Left renal pelvis (tissue), 4 donors: ENCODE measurements around the gene IFT74. TPM values are rescaled to one million over a fixed set of nuclear protein-coding genes. Genes with fewer than 3 reads are reported as not detected.
A peak's percentile ranks its signal among the peaks of the same experiment; 100 is the strongest.

Source experiments
- DNase-seq, 4 donors: peaks; one replicate each; pipeline ENCODE4 v3.0.0-alpha.2; 2013; ENCODE audit warnings: low read depth in 4 of 4, low spot score in 3 of 4
- polyA plus RNA-seq, 4 donors: library from polyadenylated mRNA; unstranded; fragments of 120-200 nt; gene quantifications; one replicate each; pipeline ENCODE4 v1.2.1, GENCODE V29; 2013; ENCODE audit not compliant: insufficient read length in 4 of 4

The IFT74 gene
- polyA plus RNA-seq, 4 donors = 24.0 to 50.1 (median 41.7) TPM

DNA sequence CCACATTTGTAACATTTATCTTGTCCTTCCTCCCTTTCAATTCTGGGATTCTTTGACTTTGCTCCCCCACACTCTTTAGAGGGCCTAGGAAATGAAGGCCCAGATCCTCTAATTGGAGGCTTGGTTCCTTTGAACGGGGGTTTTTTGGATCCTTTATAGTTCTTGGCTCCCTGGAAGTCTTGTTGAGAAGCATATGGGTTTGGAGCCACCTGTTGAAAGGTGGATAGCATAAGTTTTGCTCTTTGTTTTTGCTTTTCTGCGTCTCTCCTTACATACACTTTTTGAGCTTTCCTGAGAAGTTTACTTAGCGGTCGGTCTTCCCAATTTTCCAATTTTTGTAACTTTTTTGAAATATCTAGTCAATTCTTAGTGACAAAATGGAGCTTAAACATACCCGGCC lies 17.8 kb downstream of the IFT74 start:
- DNase-seq = no peak

- no peak for DNase-seq
These were observed 18.7 kb downstream of the IFT74 start for GRCh38 chr9:26974927-26975326.

DNA sequence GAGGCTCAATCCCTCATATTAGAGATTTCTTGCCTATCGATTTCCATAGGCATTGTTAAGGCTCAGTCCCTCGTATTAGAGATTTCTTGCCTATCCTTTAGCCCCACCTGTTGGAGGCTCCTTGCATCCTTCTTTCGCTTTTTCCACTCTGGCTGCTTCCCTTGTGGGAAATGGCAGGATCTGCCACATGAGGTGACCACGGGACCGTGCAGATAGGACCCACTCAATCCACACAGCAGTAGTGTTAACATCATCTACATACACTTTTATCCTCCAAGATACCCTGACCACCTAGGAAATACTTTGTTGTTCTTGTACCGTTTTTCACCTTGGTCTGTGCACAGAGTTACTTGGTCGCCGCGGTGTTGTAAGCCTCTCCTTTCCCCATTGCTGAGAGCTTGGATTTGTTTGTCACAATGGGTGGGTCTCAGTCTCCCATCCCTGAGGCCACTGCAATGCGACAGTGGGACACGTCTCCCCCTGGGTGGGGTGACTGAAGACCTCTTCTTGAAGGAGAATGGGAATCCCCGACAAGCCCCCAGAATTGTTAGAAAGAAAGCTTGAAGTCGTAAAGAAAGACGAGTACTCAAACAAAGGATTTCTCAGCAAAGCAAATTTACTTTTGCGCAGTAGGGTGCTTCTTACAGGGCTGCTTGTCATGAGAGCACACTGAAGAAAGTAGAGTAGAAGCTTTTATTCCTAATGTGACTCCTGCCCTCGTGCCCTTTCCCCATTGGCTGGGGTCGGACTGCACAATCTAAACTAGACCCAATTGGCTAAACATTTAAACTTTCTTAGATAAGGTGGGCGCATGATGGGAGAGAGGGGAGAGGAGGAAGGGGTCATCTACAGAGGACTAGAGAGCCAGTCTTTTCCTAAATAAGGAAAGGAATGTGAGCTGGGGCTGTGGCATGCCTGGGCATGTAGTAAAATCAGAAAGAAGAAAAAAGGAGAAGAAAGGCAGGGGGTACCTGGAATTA lies 19.8 kb downstream of the IFT74 start:
- DNase-seq = no peak

DNA sequence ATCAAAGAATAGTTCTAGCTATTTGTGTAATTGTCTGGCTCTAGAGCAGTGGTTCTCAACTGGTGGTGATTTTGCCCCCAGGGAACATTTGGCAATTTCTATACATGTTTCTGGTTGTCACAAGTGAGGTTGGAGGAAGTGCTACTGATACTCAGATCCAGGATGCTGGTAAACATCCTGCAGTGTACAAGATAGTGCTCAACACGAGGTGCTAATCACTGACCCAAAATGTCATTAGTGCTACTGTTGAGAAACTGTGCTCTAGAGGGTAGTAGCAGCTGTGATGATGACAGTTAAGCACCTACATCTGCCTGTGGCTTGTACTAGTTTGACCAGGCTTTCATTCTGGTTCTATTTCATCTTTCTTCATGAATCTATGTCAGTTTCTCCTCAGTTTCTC lies 27.1 kb downstream of the IFT74 start:
- no peak for DNase-seq

DNA sequence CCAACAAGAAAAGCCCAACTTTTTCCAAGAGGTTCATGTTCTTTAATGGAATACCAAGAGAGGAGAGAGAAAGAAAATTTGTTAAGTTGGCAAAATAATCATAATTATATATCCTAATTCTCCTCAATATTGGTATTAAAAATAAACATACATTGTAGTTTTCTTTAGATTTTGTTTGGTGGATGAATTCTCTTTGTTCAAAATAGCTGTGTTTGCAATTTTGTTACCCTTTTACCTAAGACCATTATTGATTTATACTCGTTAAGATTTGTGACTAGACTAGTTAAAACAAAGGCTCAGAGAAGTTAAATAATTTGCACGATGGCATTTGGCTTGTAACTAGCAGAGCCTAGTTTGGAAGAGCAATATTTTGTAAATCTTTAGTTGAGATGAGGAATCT lies 39.6 kb downstream of the IFT74 start:
- DNase-seq = no peak

- DNase-seq = peak in 1 of 4 donors; percentile 15
These were observed 47.3 kb downstream of the IFT74 start for GRCh38 chr9:27003426-27004077.

DNA sequence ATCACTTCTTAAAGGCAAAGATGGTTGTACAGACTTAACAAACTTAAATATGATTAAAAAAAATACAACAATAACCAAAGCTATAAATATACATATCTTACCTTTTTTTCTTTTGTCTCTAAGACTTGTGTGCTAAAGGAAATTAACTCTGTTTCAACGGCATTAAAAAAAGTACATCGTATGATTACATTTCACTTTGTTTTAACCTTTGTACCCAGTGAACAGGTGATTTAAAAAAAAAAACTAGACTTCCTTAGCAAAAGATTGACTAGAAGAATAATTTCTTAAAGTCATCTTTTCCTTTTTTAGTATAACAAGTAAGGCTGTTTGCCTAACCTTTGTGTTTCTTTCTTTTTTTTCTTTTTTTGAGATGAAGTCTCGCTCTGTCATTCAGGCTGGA lies 49.3 kb downstream of the IFT74 start, which contains the start of gene LRRC19:
TSS of gene LRRC19 (minus strand) at position 182 of the 400 bp plus-strand sequence. CDS start 5,978 bp downstream, outside the sequence.
- DNase-seq = no peak

DNA sequence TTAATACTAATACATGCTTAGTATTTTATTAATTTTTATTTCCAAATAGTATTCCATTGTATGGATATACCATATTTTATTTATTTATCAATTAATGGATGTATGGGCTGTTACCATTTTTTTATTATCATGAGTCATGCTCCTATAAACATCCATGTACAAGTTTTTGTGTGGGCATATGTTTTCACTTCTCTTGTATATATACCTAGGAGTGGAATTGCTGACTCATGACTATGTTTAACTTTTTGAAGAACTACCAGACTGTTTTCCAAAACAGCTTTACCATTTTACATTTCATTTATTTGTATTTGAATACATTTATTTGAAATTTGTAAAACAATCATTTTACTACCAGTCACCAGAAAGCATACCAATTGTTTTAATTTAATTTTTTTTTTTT lies 63.4 kb downstream of the IFT74 start:
- DNase-seq = no peak

DNA sequence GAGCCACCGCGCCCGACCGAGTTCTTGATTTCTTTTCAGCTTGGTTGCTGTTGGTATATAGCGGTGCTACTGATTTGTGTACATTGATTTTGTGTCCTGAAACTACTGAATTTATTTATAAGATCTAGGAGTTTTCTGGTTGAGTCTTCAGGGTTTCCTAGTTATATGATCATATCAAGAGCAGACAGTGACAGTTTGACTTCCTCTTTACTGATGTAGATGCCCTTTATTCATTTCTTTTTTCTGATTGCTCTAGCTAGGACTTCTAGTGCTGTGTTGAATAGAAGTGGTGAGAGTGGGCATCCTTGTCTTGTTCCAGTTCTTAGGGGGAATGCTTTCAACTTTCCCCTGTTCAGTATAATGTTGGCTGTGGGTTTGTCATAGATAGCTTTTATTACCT lies 66.7 kb downstream of the IFT74 start:
- DNase-seq = no peak

DNA sequence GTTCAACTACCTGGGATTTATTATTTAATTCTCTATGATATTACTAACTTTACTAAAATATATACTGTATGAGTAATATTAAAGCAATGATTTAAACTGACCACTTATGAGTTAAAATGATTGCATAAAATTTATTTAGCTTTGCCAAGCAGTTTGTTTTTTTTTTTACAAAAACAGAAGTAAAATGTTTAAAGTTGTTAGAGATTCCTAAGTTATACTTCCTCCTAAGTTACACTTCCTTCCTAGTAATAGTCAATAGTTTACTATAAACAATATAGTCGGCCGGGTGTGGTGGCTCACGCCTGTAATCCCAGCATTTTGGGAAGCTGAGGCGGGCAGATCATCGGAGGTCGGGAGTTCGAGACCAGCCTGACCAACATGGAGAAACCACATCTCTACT lies 73.0 kb downstream of the IFT74 start:
- no peak for DNase-seq

GRCh38 chr9:27033815-27034403 lies 77.7 kb downstream of the IFT74 start:
- DNase-seq = peak; percentile 10 to 23 (median 14)

DNA sequence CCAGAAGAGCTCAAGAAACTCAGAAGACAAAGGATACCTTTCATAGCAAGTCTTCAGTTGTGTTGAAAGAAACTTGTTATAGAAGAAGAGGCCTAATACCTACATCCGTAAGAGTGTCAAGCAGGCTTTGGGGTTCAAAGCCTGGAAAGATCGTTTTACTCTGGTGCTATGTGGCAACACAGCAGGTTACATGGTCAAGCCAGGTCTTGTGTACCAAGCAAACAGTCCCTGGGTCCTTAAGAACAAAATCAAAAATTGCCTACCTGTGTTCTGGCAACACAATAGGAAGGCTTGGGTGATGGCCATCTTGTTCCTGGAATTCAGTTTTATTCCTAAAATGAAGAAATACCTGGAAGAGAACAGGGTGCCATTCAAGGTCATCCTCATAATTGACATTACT lies 81.3 kb downstream of the IFT74 start:
- DNase-seq = no peak

DNA sequence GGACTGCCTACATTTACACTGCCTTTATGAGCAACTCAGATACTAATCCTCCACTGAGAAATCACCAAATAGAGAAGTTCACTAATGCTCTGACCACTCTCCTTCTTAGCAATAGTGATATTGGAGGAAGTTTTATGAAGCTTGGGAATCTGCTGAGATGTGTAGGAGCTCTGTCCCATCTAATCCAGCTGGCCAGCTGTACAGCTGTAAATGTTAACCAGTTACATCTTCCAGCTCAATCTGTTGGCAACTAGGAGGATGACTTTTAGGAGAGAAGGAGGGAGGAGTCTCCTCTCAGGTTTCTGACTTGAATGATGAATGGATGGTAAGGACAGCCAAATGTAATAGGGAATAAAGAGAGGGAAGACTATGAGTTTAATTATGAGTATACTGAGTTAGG lies 85.5 kb downstream of the IFT74 start:
- no peak for DNase-seq

DNA sequence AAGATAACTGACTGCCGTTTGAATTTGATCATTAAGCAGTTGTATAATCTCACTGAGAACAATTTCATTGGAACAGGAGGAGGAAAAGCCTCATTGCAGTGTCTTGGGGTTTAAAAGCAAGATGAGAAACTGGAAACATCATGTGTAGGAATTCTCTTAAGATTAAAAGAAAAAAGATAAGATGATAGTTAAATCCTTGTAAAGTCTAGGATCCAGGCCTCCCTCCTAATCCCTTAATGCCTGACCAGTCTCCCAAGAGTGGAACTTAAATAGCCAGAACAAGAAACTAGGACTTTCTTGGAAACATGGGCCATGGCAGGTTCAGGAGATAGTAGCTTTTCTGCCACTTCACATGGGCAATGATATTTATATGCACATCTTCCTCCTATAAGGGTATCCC lies 86.3 kb downstream of the IFT74 start:
- DNase-seq = no peak

GRCh38 chr9:27043176-27043575 lies 87.0 kb downstream of the IFT74 start:
- DNase-seq = no peak

- no peak for DNase-seq
These were observed 90.9 kb downstream of the IFT74 start for GRCh38 chr9:27047136-27047535.

DNA sequence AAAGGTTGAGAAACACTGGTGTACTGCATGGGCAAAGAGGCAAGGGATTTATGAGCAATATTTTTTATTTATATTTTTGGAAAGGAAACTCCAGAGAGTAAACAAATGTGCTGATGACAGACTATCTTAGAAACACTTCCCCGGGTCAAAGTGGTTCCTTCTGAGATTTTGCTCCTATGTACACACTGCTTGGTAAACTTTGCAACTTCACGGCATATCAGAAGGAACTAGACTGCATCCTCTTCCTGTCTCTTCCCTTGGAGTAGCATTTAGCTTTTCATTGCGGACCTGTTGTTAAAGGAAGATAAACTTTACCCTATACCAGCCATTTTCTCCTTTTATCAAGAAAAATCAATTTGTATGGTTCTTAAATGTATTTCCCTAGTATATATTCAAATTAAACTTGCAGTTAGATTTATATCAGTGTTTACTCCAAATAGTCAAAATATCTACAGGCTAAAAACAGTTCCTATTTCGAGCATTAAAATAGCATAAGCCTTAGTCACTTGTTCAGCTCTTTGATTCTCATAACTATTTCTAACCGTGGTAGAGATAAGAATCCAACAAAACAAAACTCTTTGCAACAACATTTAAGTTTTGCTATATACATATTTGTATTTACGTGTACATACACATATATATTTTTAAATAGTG lies 97.3 kb downstream of the IFT74 start:
- DNase-seq = no peak

- DNase-seq = no peak
These were observed 97.9 kb downstream of the IFT74 start for GRCh38 chr9:27054125-27054524.

- no peak for DNase-seq
These were observed 98.6 kb downstream of the IFT74 start for GRCh38 chr9:27054841-27055240.

DNA sequence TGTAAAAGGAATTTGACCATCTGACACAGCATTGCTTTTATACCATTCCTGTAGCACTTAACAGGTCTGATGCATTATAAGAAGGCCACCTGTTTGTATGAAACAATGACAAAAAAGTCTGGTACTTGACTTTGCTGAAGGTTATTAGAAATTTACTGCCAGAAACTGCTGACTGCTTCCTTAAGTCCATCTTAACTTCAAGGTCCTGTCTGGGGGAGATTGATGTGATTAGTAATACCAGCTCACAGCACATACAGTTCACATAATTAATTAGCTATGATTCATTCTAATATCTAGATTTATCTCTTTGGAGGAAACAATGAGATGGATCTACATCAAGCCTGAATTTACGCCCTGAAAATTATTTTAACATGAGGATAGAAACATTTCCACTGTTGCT lies 103.2 kb downstream of the IFT74 start:
- no peak for DNase-seq

DNA sequence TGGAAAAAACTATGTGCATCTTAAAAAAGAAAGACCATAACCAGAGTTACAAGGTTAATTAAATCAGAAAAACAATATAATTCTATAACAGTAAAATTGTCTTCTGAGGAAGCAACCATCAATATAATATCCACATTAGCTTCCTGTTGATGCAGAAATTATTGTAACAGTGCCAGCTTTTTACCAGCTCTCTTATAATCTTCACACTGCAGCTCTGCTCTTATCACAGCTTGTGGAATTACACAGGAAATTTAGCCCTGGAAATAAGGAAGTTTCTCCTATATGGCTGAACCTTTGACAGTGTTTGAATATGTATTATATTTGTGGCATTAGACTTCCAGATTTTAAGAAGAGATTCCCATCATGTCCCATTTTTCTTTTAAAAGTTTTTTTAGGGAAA lies 103.7 kb downstream of the IFT74 start:
- no peak for DNase-seq
